ENCODE results near the gene TMEM248. TPM values are rescaled to one million over a fixed set of nuclear protein-coding genes. Genes with fewer than 3 reads are reported as not detected.
"Not testable (repeated sequence)": the region's sequence is repeated elsewhere in the genome, so short reads cannot be mapped to it uniquely, and the experiment has no call there.

Gene TMEM248
- total RNA-seq, 1 experiment from 2014 or later = 59.3 TPM

GRCh38 chr7:66910789-66911188 is 10.2 kb upstream of the TMEM248 start:
- H3K4me3 ChIP-seq (replicated peaks in 1 of 2; ENCODE audit: low read depth in 1 of 2, low read length in 2 of 2) = no peak overlapping the region
- TF ChIP-seq SRF (IDR thresholded peaks at IDR 0.05; ENCODE audit: low read depth) (no peak), POLR2AphosphoS5 (IDR thresholded peaks at IDR 0.05; ENCODE audit: low read depth, low read length) (no peak), ZFX (IDR thresholded peaks at IDR 0.05) (no peak), EGR1 (IDR thresholded peaks at IDR 0.05; ENCODE audit: low read depth) (no peak), TCF7L2 (IDR thresholded peaks at IDR 0.05; ENCODE audit: borderline replicate concordance, extremely low read depth, insufficient read depth, insufficient read length) (no peak), MAX (IDR thresholded peaks at IDR 0.05) (no peak), ATF3 (IDR thresholded peaks at IDR 0.05) (no peak), FOSL1 (IDR thresholded peaks at IDR 0.05; ENCODE audit: low read depth) (no peak), POLR2A (IDR thresholded peaks at IDR 0.05; ENCODE audit: borderline replicate concordance, extremely low read depth, insufficient read depth, insufficient read length) (no peak), YY1 (IDR thresholded peaks at IDR 0.05; ENCODE audit: extremely low read depth, insufficient replicate concordance, low read depth, low read length) (no peak), EZH2phosphoT487 (IDR thresholded peaks at IDR 0.05; ENCODE audit: borderline replicate concordance) (no peak), EZH2 (IDR thresholded peaks at IDR 0.05) (no peak), ELF1 (IDR thresholded peaks at IDR 0.05; ENCODE audit: borderline replicate concordance, low read depth) (no peak), CTCF (IDR thresholded peaks at IDR 0.05 in 2 of 3, conservative IDR thresholded peaks at IDR 0.05 in 1 of 3; ENCODE audit: borderline replicate concordance in 1 of 3, insufficient read depth in 1 of 3, low read depth in 2 of 3, low read length in 2 of 3) (no peak), JUND (IDR thresholded peaks at IDR 0.05) (no peak), CBX3 (IDR thresholded peaks at IDR 0.05; ENCODE audit: low read depth) (no peak), ZNF274 (IDR thresholded peaks at IDR 0.05; ENCODE audit: low read depth, low read length) (no peak), SIN3A (IDR thresholded peaks at IDR 0.05; ENCODE audit: low read depth) (no peak), RAD21 (IDR thresholded peaks at IDR 0.05; ENCODE audit: low read depth) (no peak)
- ChIA-PET POLR2A (no interaction called here), CTCF (no interaction called here), RAD21 (ENCODE audit: low non-redundant PET in 1 of 2, low total read pairs in 2 of 2, uncharacterized antibody in 2 of 2, unreplicated experiment in 2 of 2) (no interaction called here)
- no peaks in the 10 kb centered on the region for H3K79me2 ChIP-seq (ENCODE audit: insufficient read depth, low read length)
- H2AFZ ChIP-seq (ENCODE audit: low read depth, low read length, poor library complexity, severe bottlenecking) = no peak overlapping the region
- H3K27me3 ChIP-seq (ENCODE audit: insufficient read depth, low read length) = no peaks in the 10 kb centered on the region
- no peak for ATAC-seq
- no peak for DNase-seq (ENCODE audit: low read depth, low spot score)
- no peak overlapping the region for H3K9ac ChIP-seq (ENCODE audit: low read length)
- BruUV-seq (replicated peaks) = no TSS peak
- no peaks in the 10 kb centered on the region for H3K9me3 ChIP-seq (ENCODE audit: control insufficient read depth in 1 of 2, insufficient read depth in 1 of 2, low read depth in 1 of 2, low read length in 2 of 2)
- no peaks in the 10 kb centered on the region for H4K20me1 ChIP-seq (ENCODE audit: insufficient read depth)
- H3K4me2 ChIP-seq (ENCODE audit: low read length) = no peak overlapping the region
- no peaks in the 10 kb centered on the region for H3K4me1 ChIP-seq (ENCODE audit: control insufficient read depth in 1 of 2, insufficient read depth in 2 of 2, low read length in 2 of 2)
- intact Hi-C loops (cut with micrococcal nuclease) = no loop called here
- no peak overlapping the region for H3K27ac ChIP-seq (ENCODE audit: low read depth, low read length)
- no peaks in the 10 kb centered on the region for H3K9me2 ChIP-seq (ENCODE audit: insufficient read depth)
- no peaks in the 10 kb centered on the region for H3K36me3 ChIP-seq (ENCODE audit: control insufficient read depth in 1 of 2, insufficient read depth in 2 of 2, low read length in 2 of 2)

GRCh38 chr7:66911191-66911590 is 9.8 kb upstream of the TMEM248 start:
- H3K4me3 ChIP-seq (replicated peaks in 1 of 2; ENCODE audit: low read depth in 1 of 2, low read length in 2 of 2); H3K4me2 ChIP-seq (ENCODE audit: low read length); H3K27ac ChIP-seq (ENCODE audit: low read depth, low read length); H3K9me2 ChIP-seq (ENCODE audit: insufficient read depth); RAD21 ChIA-PET (ENCODE audit: low non-redundant PET in 1 of 2, low total read pairs in 2 of 2, uncharacterized antibody in 2 of 2, unreplicated experiment in 2 of 2); DNase-seq (ENCODE audit: low read depth, low spot score); H3K79me2 ChIP-seq (ENCODE audit: insufficient read depth, low read length); H2AFZ ChIP-seq (ENCODE audit: low read depth, low read length, poor library complexity, severe bottlenecking); H4K20me1 ChIP-seq (ENCODE audit: insufficient read depth); H3K9me3 ChIP-seq (ENCODE audit: control insufficient read depth in 1 of 2, insufficient read depth in 1 of 2, low read depth in 1 of 2, low read length in 2 of 2); H3K4me1 ChIP-seq (ENCODE audit: control insufficient read depth in 1 of 2, insufficient read depth in 2 of 2, low read length in 2 of 2); H3K27me3 ChIP-seq (ENCODE audit: insufficient read depth, low read length); H3K36me3 ChIP-seq (ENCODE audit: control insufficient read depth in 1 of 2, insufficient read depth in 2 of 2, low read length in 2 of 2); ATAC-seq; intact Hi-C loops (cut with micrococcal nuclease); H3K9ac ChIP-seq (ENCODE audit: low read length); BruUV-seq (replicated peaks); CTCF ChIA-PET; POLR2A ChIA-PET: not testable (repeated sequence)
